T1000 (cell line): ENCODE data around the gene ZEB1.

Source experiments
- DNase-seq: peaks from one replicate; lab custom pipeline; 2025; ENCODE audit warnings: mixed read lengths; lab: John Stamatoyannopoulos, UW

ZEB1 gene

DNA sequence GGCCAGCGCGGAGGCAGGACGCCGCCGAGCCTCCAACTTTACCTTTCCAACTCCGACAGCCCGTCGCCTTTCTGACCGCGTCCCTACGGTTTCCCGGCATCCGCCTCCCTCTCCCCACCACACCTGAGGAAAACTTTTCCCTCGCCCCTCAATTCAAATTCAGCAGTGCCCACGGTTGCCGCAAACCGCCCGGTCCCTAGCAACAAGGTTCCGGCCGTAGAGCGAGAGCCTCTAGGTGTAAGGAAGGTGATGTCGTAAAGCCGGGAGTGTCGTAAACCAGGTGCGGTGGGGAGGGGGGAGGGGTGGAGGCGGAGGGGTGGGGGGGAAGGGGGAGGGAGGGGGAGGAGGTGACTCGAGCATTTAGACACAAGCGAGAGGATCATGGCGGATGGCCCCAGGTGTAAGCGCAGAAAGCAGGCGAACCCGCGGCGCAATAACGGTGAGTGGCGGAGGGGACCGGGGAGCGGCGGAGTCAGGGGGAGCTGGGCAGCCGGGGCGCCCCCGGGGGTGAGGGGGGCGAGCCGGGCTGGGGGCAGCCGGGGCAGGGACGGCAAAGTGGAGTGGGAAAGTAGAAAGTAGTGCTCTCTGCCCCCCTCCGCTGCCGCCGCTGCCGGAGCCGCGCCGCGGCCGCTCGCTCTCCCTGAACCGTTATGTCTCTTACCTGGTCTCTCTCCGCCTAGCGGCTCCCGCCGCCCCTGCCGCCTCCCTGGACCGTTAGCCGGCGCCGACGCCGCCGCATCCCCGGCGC lies at the start of gene ZEB1:
Gene ZEB1, plus strand, starts transcription at position 363 of the 748 bp plus-strand sequence. Its CDS starts 19 bp downstream, at position 382.
- DNase-seq: peak; percentile 79

DNA sequence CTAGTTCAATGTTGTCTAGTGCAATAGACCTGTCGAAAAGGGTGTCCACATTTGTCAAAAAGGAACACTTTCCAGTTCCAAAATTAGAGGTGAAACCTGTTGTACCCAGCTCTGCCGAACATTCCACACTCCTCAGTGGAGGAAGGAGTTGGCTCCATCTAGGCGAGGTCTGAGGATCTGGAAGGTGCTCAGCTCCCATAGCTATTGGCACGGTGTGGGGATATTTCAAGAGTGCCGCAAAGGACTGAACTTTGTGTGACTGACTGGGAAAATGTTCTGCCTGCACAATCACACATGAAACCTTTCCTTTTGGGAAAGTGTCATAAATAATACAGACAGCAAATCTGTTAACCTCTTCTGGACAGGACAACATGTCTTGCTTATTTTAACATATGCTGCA lies 48.1 kb upstream of the ZEB1 start:
- no peak for DNase-seq

DNA sequence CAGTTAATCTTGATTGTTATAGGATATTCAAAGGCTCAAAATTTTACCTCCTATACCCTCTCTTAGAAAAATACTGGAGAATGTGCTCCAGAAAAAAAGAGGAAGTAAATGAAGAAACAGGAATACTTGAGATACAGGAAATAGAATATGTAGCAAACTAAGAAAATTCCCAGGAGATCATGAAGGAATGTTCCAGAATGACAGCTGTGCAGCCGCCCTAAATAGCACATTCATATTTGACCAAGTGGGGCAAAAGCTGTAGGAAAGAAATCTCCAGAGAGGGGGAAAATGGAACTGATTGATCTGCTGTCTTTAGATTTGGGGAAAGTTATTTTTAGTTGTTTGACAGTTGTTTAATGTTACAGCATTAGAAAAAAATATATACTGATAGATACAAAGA lies 46.2 kb upstream of the ZEB1 start:
- no peak for DNase-seq

DNA sequence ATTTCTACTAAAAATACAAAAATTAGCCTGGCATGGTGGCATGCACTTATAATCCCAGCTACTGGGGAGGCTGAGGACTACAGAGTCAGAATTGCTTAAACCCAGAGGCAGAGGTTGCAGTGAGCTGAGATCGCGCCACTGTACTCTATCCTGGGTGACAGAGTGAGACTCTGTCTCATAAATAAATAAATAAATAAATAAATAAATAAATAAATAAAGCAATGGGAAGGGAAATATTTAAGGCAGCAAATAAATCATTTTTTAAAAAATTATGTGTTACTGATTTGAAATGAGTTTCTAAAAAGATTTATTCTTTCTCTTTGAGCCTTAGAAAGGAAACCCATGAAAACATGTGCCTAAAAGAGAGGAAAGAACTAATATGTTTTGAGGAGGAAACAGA lies 45.2 kb upstream of the ZEB1 start:
- DNase-seq: no peak

DNA sequence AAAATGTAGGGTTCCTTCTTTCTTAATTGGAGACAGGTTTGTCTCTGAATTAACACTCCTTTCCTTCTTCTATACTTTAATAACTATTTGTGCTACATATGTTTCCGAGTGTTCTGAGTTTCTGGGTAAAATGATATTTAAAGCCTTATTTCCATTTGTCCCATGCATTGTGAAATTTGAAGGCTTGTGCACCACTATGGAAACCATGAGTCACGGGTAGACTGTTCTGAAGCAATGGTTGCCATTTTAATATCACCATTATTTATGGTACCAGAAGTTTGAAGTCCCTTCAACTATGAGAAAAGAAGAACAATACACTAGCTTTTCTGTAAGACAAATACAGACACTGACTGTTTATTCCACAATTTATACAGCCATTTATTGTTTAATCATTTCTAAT lies 44.7 kb upstream of the ZEB1 start:
- DNase-seq: no peak

DNA sequence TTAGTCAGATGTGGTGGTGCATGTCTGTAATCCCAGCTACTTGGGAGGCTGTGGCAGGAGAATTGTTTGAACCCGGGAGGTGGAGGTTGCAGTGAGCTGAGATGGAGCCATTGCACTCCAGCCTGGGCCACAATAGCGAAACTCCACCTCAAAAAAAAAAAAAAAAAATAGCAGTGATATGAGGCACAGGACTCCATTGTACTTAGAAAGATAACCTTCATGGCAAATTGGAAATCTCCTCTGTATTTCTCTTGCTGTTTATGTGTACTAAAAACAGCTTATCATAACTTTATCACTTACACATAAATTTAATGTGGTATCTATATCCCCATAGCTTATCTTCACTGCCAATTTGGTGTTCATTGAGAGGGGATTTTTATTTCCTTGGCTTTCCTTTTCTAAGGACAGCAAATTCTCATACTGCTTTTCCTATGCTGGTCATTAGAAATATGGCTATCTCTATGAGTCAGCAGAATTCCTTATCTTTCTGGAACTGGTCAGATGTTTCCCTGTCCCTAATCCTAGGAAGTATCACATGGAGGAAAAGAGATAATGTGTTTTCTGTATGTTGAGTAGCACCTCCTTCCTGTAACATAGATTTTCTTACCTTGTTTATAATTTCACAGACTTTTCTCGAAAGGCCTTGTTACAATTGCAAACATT lies 40.6 kb upstream of the ZEB1 start:
- no peak for DNase-seq

DNA sequence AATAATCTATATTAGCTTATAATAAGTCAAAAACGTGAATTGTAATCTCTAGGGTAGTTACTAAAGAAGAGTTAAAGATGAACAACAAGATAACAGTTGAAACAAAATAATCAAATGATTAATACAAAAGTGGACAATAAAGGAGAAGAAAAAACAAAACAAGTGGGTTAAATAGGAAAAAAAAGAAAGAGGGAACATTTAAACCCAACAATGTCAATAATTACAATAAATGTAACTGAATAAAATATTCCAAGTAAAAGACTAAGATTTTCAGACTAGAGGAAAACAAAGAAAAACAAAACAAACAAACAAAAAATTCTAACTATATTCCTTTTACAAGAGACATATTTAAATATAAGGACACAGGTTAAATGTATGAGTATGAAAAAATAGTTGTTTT lies 38.0 kb upstream of the ZEB1 start:
- DNase-seq: no peak

GRCh38 chr10:31288001-31288400 lies 31.0 kb upstream of the ZEB1 start:
- DNase-seq: no peak

DNA sequence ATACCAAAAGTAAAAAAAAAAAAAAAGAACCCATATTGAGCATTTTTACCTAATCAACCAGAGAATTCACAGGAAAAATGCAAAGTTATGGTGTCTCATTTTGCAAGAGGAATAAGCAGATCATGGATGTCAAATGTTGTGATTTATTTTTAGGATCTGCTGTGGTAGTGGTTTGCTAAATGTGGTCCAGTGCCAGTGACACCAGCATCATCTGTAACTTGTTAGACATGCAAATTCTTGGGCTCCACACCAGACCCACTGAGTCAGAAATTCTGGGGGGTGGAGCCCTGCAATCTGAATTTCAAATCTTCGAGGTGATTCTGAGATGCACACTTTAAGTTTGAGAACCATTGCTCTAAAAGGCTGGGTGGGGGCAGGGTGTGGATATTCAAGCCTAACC lies 30.1 kb upstream of the ZEB1 start:
- no peak for DNase-seq

GRCh38 chr10:31290386-31290785 lies 28.6 kb upstream of the ZEB1 start:
- DNase-seq: no peak

GRCh38 chr10:31291123-31291522 lies 27.9 kb upstream of the ZEB1 start:
- DNase-seq: no peak

GRCh38 chr10:31294558-31294957 lies 24.5 kb upstream of the ZEB1 start:
- no peak for DNase-seq

GRCh38 chr10:31296754-31297153 lies 22.3 kb upstream of the ZEB1 start:
- DNase-seq: no peak

DNA sequence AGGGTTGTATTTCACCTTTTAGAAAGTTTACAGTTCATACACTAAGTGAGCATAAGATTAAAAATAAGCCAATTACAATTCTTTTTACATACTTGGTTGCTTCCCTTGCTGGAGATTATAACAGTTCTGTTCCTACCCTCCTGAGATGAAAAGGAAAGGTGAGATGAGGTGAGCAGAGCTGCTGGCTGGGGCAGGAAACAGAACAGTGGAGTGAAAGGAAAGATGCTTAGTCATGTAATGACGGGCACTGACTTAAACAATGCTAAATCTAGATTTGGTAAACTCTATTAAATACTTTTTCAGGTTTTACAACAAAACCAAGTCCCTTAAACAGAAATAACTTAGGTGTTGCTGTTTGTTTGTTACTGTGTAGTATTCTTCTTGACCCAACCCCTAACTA lies 19.9 kb upstream of the ZEB1 start:
- no peak for DNase-seq

GRCh38 chr10:31303212-31303611 lies 15.8 kb upstream of the ZEB1 start:
- no peak for DNase-seq

- DNase-seq: no peak
Observed at GRCh38 chr10:31304291-31304970, 14.6 kb upstream of the ZEB1 start.

DNA sequence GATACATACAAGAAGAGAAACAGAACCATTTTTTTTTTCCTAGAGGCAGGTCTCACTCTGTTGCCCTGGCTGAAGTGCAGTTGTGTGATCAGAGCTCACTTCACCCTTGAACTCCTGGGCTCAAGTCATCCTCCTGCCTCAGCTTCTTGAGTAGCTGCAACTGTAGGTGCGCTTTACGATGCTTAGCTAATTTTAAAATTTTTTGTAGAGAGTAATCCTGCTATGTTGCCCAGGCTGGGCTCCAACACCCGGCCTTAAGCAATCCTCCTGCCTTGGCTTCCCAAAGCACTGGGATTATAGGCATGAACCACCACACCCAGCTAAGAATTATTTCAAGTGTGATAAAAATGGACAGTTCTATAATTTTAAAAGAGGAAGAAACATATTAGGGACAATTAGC lies 5.6 kb upstream of the ZEB1 start:
- no peak for DNase-seq

DNA sequence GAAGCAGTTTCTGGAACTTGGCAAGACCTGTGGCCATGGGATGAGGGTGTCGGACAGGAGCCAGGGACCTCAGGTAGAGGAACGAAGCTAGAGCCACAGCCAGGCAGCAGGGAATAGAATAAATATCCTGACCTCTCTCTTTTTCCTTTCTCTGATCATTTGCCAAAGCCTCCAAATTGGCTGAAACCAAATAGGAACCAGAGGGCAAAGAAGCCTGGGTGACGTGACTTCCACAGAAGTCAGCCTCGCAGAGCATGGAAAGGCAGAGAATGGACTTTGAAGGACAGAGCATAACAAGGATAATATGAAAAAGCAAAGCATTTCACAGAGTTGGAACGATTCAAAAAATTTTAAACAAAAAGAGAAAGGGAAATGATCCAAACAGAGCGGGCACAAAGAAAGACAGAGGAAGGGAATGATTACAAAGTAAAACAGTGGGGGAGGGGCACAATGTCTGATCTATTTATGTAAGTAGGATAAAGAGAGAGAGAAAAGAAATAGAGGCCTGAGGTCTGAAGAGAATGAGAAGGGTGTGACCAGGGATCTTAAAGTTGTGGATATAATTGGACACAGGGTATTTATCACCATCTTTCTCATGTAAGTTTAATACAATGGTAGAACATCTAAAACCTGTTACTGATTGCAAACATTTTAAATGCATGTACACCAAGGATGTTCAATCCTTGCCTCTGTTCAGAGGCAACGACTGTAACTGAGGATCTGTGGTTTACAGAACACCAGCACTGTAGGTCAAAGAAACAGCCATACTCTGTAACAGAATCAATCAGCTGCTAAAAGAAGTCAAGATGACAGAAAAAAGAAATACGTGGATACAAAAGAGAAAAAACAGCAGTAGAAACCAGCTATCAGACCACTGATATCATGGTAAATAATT lies 4.5 kb upstream of the ZEB1 start:
- DNase-seq: no peak

DNA sequence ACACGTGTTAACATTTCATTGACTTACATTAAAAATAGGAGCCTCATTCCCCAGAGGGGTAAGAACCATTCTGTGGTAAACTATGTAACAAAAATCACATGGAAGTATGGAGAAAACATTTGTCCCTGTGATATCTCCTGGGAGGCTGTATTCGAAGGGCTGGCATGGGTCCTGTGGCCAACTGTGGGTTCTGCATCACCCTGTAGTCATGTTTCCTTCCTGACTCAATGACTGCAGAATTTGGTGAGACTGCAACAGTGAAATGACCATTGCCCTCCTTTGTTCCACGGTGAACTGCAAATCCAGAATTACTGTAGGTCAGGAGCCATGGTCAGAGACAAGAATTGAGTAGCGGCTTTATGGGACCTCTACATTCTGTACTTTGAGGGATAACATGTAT lies 3.6 kb upstream of the ZEB1 start:
- peak; percentile 31 for DNase-seq

GRCh38 chr10:31317171-31317570 lies 1.8 kb upstream of the ZEB1 start:
- DNase-seq: no peak

DNA sequence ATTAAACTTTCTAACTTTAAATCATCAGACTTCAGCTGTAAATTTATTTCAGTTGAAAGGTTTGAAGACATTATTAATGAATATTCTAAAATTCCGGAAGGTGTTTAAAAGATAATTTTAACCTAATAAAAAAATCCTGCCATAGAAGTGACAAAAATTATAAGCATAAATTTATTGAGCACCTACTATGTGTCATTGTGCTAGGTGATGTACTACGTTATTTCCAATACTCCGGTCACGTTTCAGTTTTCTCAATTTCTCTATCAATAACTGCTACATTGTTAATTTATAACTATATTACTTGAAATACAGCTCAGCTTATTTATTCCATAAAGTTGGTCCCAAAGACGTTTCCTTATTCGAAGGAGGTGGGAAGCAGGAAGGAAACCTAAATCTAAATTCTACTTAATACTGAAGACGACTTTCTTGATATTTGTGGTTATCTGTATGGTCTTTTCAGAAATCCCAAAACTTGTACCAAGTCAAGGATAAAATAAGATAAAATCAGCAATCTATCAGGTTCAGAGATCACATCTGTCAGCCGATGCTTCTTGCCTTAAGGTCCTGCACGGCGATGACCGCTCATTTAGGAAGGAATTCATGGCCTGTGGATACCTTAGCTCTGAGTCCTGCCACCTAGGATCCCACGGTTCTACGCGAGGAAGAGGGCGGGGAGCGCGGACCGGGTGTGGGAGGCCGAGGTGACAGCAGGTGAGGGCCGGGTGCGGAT lies 1.2 kb upstream of the ZEB1 start:
- no peak for DNase-seq
